EL (cell line): Measurements from ENCODE around the gene GSX2.

ENCODE experiments used
- DNase-seq: peaks from one replicate; pipeline ENCODE4 v3.0.0-alpha.2; 2016

Gene GSX2

DNA sequence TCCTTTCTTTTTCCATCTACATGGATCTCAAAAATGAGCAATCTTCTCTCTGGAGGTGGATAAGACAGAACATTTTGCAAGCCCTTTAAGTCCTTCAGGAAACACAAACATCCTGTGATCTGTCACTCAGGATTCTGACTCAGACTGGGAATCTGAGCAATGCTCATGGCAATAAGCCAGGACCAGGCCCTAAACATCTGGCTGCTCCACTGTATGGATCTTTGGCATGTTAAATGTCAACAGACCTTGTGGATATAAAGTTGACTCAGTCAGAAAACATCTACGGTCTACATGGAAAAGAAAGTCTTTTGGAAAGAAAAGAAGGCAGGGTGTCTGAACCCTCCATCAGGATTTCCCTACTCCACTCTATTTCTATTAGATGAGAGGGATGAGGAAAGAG lies 17.8 kb upstream of the GSX2 start:
- peak; percentile 99 for DNase-seq

GRCh38 chr4:54085284-54085683 lies 14.7 kb upstream of the GSX2 start:
- DNase-seq = peak; percentile 88

DNA sequence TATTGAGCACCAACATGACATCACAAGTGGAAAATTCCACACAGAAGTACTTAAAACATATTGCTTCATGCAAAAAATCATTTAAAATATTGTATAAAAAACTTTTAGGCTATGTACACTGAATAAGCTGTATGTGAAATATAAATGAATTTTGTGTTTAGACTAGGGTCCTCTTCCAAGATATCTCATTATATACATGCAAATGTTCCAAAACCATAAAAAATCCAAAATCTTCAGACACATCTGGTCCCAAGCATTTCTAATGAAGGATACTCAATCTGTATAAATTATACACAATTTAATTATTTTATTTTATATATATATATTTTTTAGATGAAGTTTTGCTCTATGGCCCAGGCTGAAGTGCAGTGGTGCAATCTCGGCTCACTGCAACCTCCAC lies 10.1 kb upstream of the GSX2 start:
- DNase-seq = no peak

GRCh38 chr4:54090404-54090803 lies 9.6 kb upstream of the GSX2 start:
- DNase-seq = no peak

DNA sequence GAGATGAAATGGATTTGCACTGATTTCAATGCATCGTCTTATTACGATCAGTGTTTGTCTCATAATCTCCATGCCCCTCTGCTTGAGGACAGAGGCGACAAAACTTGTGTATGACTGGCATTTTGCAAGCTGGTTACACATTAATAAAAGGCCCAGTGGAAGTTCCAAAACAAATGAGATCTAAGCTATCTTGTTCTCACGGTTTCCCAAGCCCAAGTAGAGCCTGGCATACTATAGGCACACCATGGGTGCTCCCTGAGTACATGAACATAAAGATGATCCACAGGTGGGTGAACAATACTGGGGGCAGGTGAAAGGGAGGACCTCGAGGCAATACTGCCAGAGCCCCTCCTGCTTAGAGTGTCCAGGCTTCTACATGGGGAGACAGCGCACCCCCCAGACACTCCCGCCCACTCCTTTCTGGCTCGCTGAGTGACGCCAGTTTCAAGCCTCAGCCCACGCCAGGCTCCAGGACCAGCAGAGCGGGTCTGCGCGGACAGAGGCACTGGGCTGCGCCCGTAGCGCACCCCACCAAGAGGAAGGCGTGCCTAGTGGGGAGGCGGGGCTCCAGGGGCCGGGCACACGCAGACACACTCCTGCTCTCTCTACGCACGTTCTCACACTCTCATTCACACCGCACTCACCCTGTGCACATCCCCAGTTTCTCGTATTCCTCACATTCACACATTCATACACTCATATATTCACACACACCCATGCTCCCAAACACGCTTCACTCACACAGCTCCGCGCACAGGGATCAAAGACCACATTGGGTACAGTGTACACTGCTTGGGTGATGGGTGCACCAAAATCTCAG lies 8.9 kb upstream of the GSX2 start:
- DNase-seq = peak; percentile 43

- DNase-seq = peak; percentile 75
Observed at GRCh38 chr4:54091637-54092404, 8.1 kb upstream of the GSX2 start.

DNA sequence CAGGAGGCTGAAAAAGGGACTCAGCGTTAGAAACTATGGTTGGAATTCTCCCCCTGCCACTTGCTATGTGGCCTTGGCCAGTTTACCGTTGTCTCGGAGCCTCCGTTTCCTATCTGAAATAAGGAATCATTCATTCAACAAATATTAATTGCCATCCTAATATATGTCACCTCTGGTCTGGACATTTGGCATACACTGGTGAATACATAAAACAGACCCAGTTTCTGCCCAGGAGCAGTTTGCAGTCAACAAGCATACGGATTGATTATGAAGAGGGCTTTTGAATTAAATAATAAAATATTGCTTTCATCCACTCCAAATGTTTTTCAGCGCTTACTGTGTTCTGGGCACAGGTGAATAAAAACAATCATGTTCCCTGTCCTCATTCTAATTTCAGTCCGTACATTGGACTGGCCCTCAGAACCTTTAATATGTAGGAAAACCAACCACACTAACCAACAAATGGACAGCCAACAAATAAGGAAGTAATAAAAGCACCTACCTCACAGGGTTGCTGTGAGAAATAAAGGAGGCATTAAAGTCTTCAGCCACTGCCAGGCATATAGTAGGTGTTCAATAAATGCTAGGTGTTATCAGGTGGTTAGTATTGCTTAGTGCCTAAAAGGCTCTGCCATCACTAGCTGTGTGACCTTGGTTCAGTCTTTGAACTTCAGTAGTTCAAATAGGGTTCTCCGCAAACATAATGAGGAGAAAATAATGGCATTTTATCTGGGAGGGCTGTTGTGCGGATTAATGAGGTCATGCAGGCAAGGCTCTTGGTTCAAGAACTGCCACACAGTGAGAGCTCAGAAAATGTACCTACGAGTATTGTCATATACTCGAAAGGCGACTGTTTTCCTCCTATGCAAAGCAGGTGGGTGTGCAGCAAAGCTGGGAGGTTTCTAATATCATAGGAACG lies 7.3 kb upstream of the GSX2 start:
- DNase-seq = no peak

- DNase-seq = no peak
Observed at GRCh38 chr4:54093324-54094240, 6.4 kb upstream of the GSX2 start.

- no peak for DNase-seq
Observed at GRCh38 chr4:54094451-54094850, 5.5 kb upstream of the GSX2 start.

DNA sequence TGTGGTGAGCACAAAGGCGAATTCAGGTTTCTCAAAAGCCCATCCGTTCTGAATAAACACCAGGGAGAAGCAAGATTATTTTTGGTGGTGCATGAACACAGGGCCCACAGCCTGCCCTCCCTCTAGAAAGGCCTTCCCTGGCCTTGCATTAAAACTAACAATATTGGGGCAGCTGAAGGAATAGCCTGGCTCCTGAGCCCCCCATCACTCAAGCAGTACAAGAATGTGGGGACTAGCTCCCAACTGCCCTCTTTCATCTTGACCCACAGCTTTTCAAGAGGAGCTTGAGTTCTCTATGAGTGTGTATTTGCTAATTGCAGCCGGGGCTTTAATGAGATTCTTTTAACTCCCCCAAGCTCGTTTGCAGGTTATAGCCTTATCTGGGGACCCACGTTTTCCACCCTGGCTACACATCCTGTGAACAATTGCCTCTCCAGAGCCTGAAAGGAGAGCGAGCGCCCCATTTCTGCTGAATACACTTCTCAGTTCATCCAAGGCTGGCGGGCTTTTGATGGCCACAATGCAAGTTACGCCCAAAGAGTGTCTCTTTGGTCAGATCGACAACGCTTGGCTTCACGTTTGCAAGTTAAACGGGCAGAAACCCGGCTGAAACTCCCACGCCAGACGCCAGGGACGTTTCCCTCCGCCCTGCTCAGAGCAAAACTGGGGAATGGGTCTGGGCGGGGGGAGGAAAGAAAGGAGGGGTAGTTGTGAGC lies 4.7 kb upstream of the GSX2 start:
- no peak for DNase-seq

GRCh38 chr4:54096295-54096962 lies 3.5 kb upstream of the GSX2 start:
- no peak for DNase-seq

DNA sequence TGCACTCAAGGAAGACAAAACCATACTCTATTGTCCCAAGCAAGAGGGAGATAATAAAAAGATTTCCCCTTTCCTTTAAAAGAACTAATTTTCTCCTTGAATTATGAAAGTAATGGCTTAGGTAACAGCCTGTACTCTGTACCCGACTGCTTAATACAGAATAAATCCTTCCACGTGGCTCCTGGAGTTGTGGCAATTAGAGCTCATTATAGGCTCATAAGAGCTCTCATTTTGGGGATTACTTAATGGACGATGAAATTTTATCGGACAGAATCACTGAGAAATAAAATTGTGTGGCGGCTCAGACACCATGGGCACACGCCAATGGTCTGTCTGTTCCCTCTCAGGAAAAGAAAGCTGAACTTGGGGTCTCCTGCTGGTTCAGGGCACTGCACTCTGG lies 2.8 kb upstream of the GSX2 start:
- DNase-seq = no peak

DNA sequence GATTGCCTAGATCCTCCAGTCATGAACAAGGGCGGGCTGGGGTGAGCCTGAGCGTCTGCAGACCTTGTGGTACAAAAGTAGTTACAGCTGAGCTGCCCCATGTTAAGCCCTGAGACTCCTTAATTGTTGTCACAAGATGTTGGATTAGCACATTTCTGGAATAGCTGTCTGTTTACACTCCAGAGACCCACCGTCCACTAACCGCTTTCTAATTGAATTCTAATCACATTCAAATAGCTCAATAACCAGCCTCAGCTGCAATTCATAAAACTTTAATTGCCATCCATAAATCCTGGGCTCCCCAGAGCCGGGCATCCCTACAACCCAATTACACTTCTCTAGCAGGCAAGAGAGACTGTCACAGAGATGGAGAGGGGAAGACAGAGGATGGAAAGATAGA lies 1.6 kb upstream of the GSX2 start:
- DNase-seq = no peak

GRCh38 chr4:54099287-54099747 lies 646 bp upstream of the GSX2 start:
- DNase-seq = no peak

- DNase-seq = peak; percentile 43
Observed at GRCh38 chr4:54100595-54101189, 729 bp downstream of the GSX2 start.

DNA sequence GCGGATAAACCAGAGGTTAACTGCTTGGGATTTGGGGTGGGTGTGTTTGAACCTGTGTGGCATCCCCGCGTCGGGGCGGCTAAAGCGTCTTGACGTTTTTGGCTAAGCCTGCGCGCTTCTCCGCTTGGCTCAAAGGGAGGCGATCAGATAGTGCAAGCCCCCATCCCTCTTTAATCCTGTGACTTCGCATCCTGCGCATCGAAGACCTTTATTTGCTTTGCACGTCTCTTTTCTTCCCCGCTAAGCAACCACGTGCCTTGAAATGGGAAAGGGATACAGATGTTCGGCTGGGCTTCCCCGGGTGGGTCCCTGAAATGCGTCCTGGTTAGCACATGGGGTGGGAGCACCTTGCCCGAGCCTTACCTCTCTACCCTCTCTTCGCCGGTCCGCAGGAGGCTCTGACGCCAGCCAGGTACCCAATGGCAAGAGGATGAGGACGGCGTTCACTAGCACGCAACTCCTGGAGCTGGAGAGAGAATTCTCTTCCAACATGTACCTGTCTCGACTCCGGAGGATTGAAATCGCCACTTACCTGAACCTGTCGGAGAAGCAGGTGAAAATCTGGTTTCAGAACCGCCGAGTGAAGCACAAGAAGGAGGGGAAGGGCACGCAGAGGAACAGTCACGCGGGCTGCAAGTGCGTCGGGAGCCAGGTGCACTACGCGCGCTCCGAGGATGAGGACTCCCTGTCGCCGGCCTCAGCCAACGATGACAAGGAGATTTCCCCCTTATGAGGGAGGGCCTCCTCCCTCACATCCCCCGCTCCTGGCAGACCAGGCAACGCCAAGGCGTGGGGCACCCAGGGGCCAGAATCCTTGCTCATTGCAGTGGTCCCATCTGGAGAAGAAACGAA lies 1.5 kb downstream of the GSX2 start:
- no peak for DNase-seq

DNA sequence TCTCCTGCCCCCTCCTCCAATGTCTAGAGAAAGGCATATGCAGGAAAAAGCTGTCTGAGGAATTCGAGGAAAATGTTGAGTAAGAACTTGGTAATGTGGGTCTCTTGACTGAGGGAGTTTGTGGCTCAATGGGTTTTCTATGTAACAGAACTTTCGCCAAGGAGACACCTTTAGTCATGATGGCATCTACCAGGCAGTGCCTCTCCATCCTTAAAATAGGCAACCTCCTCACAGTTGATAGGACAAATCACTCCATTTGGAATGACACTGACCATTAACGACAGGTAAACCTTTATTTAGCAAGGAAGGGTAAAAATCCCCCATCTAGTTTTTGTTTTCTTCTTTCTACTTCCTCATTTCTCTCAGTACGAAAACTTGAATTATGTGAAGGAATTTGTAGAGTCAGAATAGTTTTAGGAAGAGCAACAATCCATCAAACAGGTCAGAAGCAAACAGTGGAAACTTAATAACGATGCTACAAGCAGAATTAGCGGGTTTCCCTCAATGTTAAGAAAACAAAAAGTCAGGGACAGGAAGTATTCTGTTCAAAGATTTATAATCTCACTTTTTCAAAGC lies 2.7 kb downstream of the GSX2 start:
- DNase-seq = no peak

GRCh38 chr4:54103190-54103574 lies 3.2 kb downstream of the GSX2 start:
- no peak for DNase-seq

- DNase-seq = no peak
Observed at GRCh38 chr4:54104907-54105306, 4.9 kb downstream of the GSX2 start.
